H9 (cell line): ENCODE data around the gene CSMD2. TPM values are rescaled to one million over a fixed set of nuclear protein-coding genes. Genes with fewer than 3 reads are reported as not detected.

Source experiments
- DNase-seq: peaks from one replicate; pipeline ENCODE4 v3.0.0-alpha.2; 2017
- H2AFZ ChIP-seq: one replicate; pipeline ENCODE4 v1.6.1; 2013; ENCODE audit warnings: mild to moderate bottlenecking, low read length, control low read depth, moderate library complexity
- H2AK5ac ChIP-seq: 2 replicates; pipeline ENCODE4 v1.6.1; 2013; ENCODE audit warnings: low read length, control low read depth, mixed read lengths; ENCODE audit not compliant: insufficient read length
- H2BK120ac ChIP-seq: one replicate; pipeline ENCODE4 v1.6.1; 2013; ENCODE audit warnings: low read depth, mild to moderate bottlenecking, low read length, control low read depth, inconsistent platforms; ENCODE audit not compliant: poor library complexity, severe bottlenecking
- H2BK12ac ChIP-seq: 2 replicates; pipeline ENCODE4 v1.6.1; 2013; ENCODE audit warnings: low read length, control low read depth, mixed read lengths, low read depth; ENCODE audit not compliant: insufficient read length
- H2BK15ac ChIP-seq: 2 replicates; pipeline ENCODE4 v1.6.1; 2013; ENCODE audit warnings: low read depth, low read length, control low read depth
- H2BK20ac ChIP-seq: one replicate; pipeline ENCODE4 v1.6.1; 2013; ENCODE audit warnings: low read depth, mild to moderate bottlenecking, low read length, control low read depth, inconsistent platforms; ENCODE audit not compliant: poor library complexity, severe bottlenecking
- H2BK5ac ChIP-seq: 2 replicates; pipeline ENCODE4 v1.6.1; 2013; ENCODE audit warnings: low read length, control low read depth, mixed read lengths; ENCODE audit not compliant: insufficient read length
- H3K14ac ChIP-seq: 2 replicates; pipeline ENCODE4 v1.6.1; 2013; ENCODE audit warnings: low read length, control low read depth; ENCODE audit not compliant: insufficient read depth
- H3K18ac ChIP-seq: 2 replicates; pipeline ENCODE4 v1.6.1; 2013; ENCODE audit warnings: low read depth, mild to moderate bottlenecking, mixed read lengths, low read length, control low read depth; ENCODE audit not compliant: insufficient read length
- H3K23ac ChIP-seq: 2 replicates; pipeline ENCODE4 v1.6.1; 2013; ENCODE audit warnings: low read length, control low read depth, mixed read lengths, low read depth; ENCODE audit not compliant: insufficient read length
- H3K23me2 ChIP-seq: 2 replicates; pipeline ENCODE4 v1.6.1; 2013; ENCODE audit warnings: low read depth, mild to moderate bottlenecking, mixed read lengths, low read length, control low read depth; ENCODE audit not compliant: insufficient read length, poor library complexity, severe bottlenecking
- H3K27ac ChIP-seq: 2 replicates; pipeline ENCODE4 v1.5.1; 2013; ENCODE audit warnings: low read length, control low read depth, mixed read lengths, low read depth; ENCODE audit not compliant: insufficient read length
- H3K27me3 ChIP-seq: 2 replicates; pipeline ENCODE4 v1.6.1; 2013; ENCODE audit warnings: low read length, control low read depth, inconsistent platforms; ENCODE audit not compliant: insufficient read depth
- H3K4ac ChIP-seq: 2 replicates; pipeline ENCODE4 v1.6.1; 2013; ENCODE audit warnings: low read depth, mild to moderate bottlenecking, control low read depth, inconsistent platforms, low read length, moderate library complexity
- H3K4me1 ChIP-seq: 2 replicates; pipeline ENCODE4 v1.6.1; 2013; ENCODE audit warnings: low read length, control low read depth, inconsistent platforms; ENCODE audit not compliant: insufficient read depth
- H3K4me2 ChIP-seq: 2 replicates; pipeline ENCODE4 v1.6.1; 2013; ENCODE audit warnings: low read length, control low read depth, mixed read lengths; ENCODE audit not compliant: insufficient read length, insufficient read depth
- H3K56ac ChIP-seq: 2 replicates; pipeline ENCODE4 v1.6.1; 2013; ENCODE audit warnings: low read depth, mild to moderate bottlenecking, mixed read lengths, low read length, control low read depth; ENCODE audit not compliant: insufficient read length
- H3K79me1 ChIP-seq: 2 replicates; pipeline ENCODE4 v1.6.1; 2013; ENCODE audit warnings: low read depth, mild to moderate bottlenecking, moderate library complexity, low read length, control low read depth, inconsistent platforms; ENCODE audit not compliant: insufficient read depth, poor library complexity, severe bottlenecking
- H3K79me2 ChIP-seq: 2 replicates; pipeline ENCODE4 v1.6.1; 2013; ENCODE audit warnings: low read length, control low read depth, inconsistent platforms; ENCODE audit not compliant: insufficient read depth
- H3K9ac ChIP-seq: 2 replicates; pipeline ENCODE4 v1.6.1; 2013; ENCODE audit warnings: low read length, control low read depth, mixed read lengths; ENCODE audit not compliant: insufficient read length; ENCODE audit errors: extremely low read depth
- H3K9me3 ChIP-seq: one replicate; pipeline ENCODE4 v1.6.1; 2013; ENCODE audit warnings: low read depth, low read length, inconsistent platforms; ENCODE audit not compliant: control insufficient read depth
- H3T11ph ChIP-seq: one replicate; pipeline ENCODE4 v1.6.1; 2013; ENCODE audit warnings: mild to moderate bottlenecking, low read length, control low read depth, inconsistent platforms
- H4K20me1 ChIP-seq: one replicate; pipeline ENCODE4 v1.6.1; 2013; ENCODE audit not compliant: control insufficient read depth, insufficient read length, insufficient read depth
- H4K5ac ChIP-seq: 2 replicates; pipeline ENCODE4 v1.6.1; 2013; ENCODE audit warnings: low read depth, mild to moderate bottlenecking, mixed read lengths, low read length, control low read depth; ENCODE audit not compliant: insufficient read length
- H4K8ac ChIP-seq: replicated peaks from 2 replicates; pipeline ENCODE4 v1.6.1; 2013; ENCODE audit warnings: low read length, control low read depth, mixed read lengths, low read depth; ENCODE audit not compliant: insufficient read length
- H4K91ac ChIP-seq: 2 replicates; pipeline ENCODE4 v1.6.1; 2013; ENCODE audit warnings: low read depth, mild to moderate bottlenecking, moderate library complexity, mixed read lengths, low read length, control low read depth; ENCODE audit not compliant: insufficient read length
- H3K27ac Mint-ChIP-seq, 3 experiments: 2 replicates in 2 of 3; 3 replicates in 1 of 3; pipeline ENCODE4 v1.8.0; 2020 to 2021; ENCODE audit warnings: mixed read lengths in 3 of 3, mild to moderate bottlenecking in 1 of 3, moderate library complexity in 1 of 3
- H3K27me3 Mint-ChIP-seq: 2 replicates; pipeline ENCODE4 v1.8.0; 2021; ENCODE audit warnings: low read depth, mild to moderate bottlenecking, moderate library complexity, mixed read lengths
- H3K36me3 Mint-ChIP-seq, 3 experiments: 2 replicates in 2 of 3; 3 replicates in 1 of 3; pipeline ENCODE4 v1.8.0; 2020 to 2021; ENCODE audit warnings: low read depth in 3 of 3, mixed read lengths in 3 of 3; ENCODE audit not compliant: insufficient read depth in 1 of 3
- H3K4me1 Mint-ChIP-seq, 2 experiments: 2 replicates each; pipeline ENCODE4 v1.8.0; 2020; ENCODE audit warnings: mixed read lengths in 2 of 2
- H3K4me3 Mint-ChIP-seq, 2 experiments: 2 replicates in 1 of 2; 3 replicates in 1 of 2; pipeline ENCODE4 v1.8.0; 2020 to 2021; ENCODE audit warnings: mild to moderate bottlenecking in 2 of 2, mixed read lengths in 2 of 2, moderate library complexity in 1 of 2
- H3K9me3 Mint-ChIP-seq, 2 experiments: 2 replicates in 1 of 2; 3 replicates in 1 of 2; pipeline ENCODE4 v1.8.0; 2020; ENCODE audit warnings: mild to moderate bottlenecking in 2 of 2, mixed read lengths in 2 of 2, moderate library complexity in 1 of 2
- CTCF ChIP-seq: fragments of 200-600 bp; sonication (generic); conservative IDR thresholded peaks from 3 replicates; pipeline ENCODE4 v1.8.0; 2021; ENCODE audit warnings: antibody characterized with exemption, mild to moderate bottlenecking
- WGBS: extraction: QIAGEN DNeasy Blood & Tissue Kit; methylation state at CpG from one replicate; pipeline ENCODE4 v1.1.7; 2013; ENCODE audit warnings: missing lambda C conversion rate, low lambda C conversion rate, mixed read lengths; ENCODE audit not compliant: insufficient read length; ENCODE audit errors: extremely low coverage; 5-methylcytosine and 5-hydroxymethylcytosine counted together
- total RNA-seq: library from RNA; stranded (reverse); gene quantifications from 2 replicates; pipeline ENCODE4 v1.2.1, GENCODE V29; 2021

Gene CSMD2
- total RNA-seq, 1 experiment from 2014 or later, result 6.4 TPM

- Histone ChIP-seq H3K4ac (no peak overlapping the region), H4K8ac (no peak overlapping the region), H3K79me2 (no peaks in the 10 kb centered on the region), H4K20me1 (no peaks in the 10 kb centered on the region), H2BK20ac (no peak overlapping the region), H3T11ph (no peak overlapping the region), H3K56ac (no peak overlapping the region), H3K27me3 (no peaks in the 10 kb centered on the region), H2AFZ (no peak overlapping the region), H2AK5ac (no peak overlapping the region), H3K18ac (no peak overlapping the region), H2BK120ac (no peak overlapping the region), H3K4me1 (no peaks in the 10 kb centered on the region), H3K23ac (no peak overlapping the region), H3K9ac (no peak overlapping the region), H3K4me2 (no peak overlapping the region), H2BK15ac (no peak overlapping the region), H4K5ac (no peak overlapping the region), H2BK5ac (no peak overlapping the region), H3K27ac (no peak overlapping the region), H2BK12ac (no peak overlapping the region), H3K79me1 (no peaks in the 10 kb centered on the region), H3K23me2 (no peaks in the 10 kb centered on the region), H3K14ac (no peak overlapping the region), H4K91ac (no peak overlapping the region), H3K9me3 (no peaks in the 10 kb centered on the region)
- TF ChIP-seq CTCF, result no peak
- H3K36me3 Mint-ChIP-seq, result no peaks in the 10 kb centered on the region; a peak in 1 of 7 replicates
- H3K27me3 Mint-ChIP-seq, result peaks cover 2% of the 10 kb centered on the region
- DNase-seq, result no peak
- no peak overlapping the region; a peak in 1 of 7 replicates for H3K27ac Mint-ChIP-seq
- no peaks in the 10 kb centered on the region for H3K9me3 Mint-ChIP-seq
- WGBS, result no CpG with 5 or more reads among the region's 6 CpGs
- peaks cover 4 to 7% of the 10 kb centered on the region in 2 experiments for H3K4me1 Mint-ChIP-seq
- no peak overlapping the region for H3K4me3 Mint-ChIP-seq
Measured at GRCh38 chr1:33583567-33583966, 581.5 kb downstream of the CSMD2 start.
